MCF 10A (cell line): Measurements from ENCODE around the gene NELL1. TPM values are rescaled to one million over a fixed set of nuclear protein-coding genes. Genes with fewer than 3 reads are reported as not detected.

Source experiments
- BruUV-seq: library from RNA; stranded (reverse); fragments of 400-500 nt; replicated peaks from 2 replicates; lab custom pipeline; 2021; lab: Mats Ljungman, UMichigan
- CTCF ChIA-PET: fragments of 300-600 bp; sonication (Branson Sonifier 250); formaldehyde crosslinking; extraction: SDS; loops from one replicate; lab custom pipeline; 2021; ENCODE audit warnings: antibody characterized with exemption, inconsistent platforms; lab: Yijun Ruan, JAX
- POLR2A ChIA-PET: fragments of 300-600, 350-650 bp; sonication (Branson Sonifier 250); formaldehyde crosslinking; extraction: SDS; loops from one replicate; lab custom pipeline; 2020; ENCODE audit warnings: antibody characterized with exemption, inconsistent platforms; lab: Yijun Ruan, JAX
- DNase-seq: peaks from one replicate; pipeline ENCODE4 v3.0.0-alpha.2; 2018; ENCODE audit not compliant: unreplicated experiment
- H3K27ac Mint-ChIP-seq: one replicate; pipeline ENCODE4 v1.8.0; 2022; ENCODE audit warnings: mild to moderate bottlenecking, low read depth, mixed read lengths; ENCODE audit not compliant: unreplicated experiment
- H3K27me3 Mint-ChIP-seq: one replicate; pipeline ENCODE4 v1.8.0; 2022; ENCODE audit warnings: mixed read lengths; ENCODE audit not compliant: insufficient read depth, unreplicated experiment
- H3K36me3 Mint-ChIP-seq: one replicate; pipeline ENCODE4 v1.8.0; 2022; ENCODE audit warnings: mild to moderate bottlenecking, moderate library complexity, mixed read lengths; ENCODE audit not compliant: insufficient read depth, unreplicated experiment
- H3K4me1 Mint-ChIP-seq: one replicate; pipeline ENCODE4 v1.8.0; 2022; ENCODE audit warnings: mixed read lengths; ENCODE audit not compliant: insufficient read depth, unreplicated experiment
- H3K4me3 Mint-ChIP-seq: one replicate; pipeline ENCODE4 v1.8.0; 2022; ENCODE audit warnings: mild to moderate bottlenecking, moderate library complexity, mixed read lengths; ENCODE audit not compliant: unreplicated experiment
- H3K9me3 Mint-ChIP-seq: one replicate; pipeline ENCODE4 v1.8.0; 2022; ENCODE audit warnings: mixed read lengths; ENCODE audit not compliant: unreplicated experiment
- intact Hi-C: fragments of 100-400 bp; cut with micrococcal nuclease; formaldehyde crosslinking; loops from 2 replicates; pipeline ENCODE4 v1.14.1; 2022
- total RNA-seq: library from RNA; stranded (reverse); gene quantifications from 2 replicates; pipeline ENCODE4 v1.2.3, GENCODE V29; 2022
- TF ChIP-seq, protein P1 (sequence below): fragments of 200-600 bp; IDR thresholded peaks from one replicate; pipeline ENCODE4 v1.8.0; 2022; ENCODE audit warnings: antibody characterized with exemption, mild to moderate bottlenecking; ENCODE audit not compliant: unreplicated experiment

NELL1 gene
- total RNA-seq, 1 experiment from 2014 or later: not detected

- Mint-ChIP-seq H3K36me3 (no peaks in the 10 kb centered on the region), H3K27ac (no peak overlapping the region), H3K4me1 (no peaks in the 10 kb centered on the region), H3K9me3 (peaks cover 40% of the 10 kb centered on the region), H3K4me3 (no peak overlapping the region), H3K27me3 (no peaks in the 10 kb centered on the region)
- intact Hi-C loops: no loop called here
- CTCF ChIA-PET: no interaction called here
- DNase-seq: no peak
- POLR2A ChIA-PET: no interaction called here
- BruUV-seq: no TSS peak
- TF ChIP-seq, protein P1, sequence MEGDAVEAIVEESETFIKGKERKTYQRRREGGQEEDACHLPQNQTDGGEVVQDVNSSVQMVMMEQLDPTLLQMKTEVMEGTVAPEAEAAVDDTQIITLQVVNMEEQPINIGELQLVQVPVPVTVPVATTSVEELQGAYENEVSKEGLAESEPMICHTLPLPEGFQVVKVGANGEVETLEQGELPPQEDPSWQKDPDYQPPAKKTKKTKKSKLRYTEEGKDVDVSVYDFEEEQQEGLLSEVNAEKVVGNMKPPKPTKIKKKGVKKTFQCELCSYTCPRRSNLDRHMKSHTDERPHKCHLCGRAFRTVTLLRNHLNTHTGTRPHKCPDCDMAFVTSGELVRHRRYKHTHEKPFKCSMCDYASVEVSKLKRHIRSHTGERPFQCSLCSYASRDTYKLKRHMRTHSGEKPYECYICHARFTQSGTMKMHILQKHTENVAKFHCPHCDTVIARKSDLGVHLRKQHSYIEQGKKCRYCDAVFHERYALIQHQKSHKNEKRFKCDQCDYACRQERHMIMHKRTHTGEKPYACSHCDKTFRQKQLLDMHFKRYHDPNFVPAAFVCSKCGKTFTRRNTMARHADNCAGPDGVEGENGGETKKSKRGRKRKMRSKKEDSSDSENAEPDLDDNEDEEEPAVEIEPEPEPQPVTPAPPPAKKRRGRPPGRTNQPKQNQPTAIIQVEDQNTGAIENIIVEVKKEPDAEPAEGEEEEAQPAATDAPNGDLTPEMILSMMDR: no peak
Observed at GRCh38 chr11:21195995-21196394, 526.6 kb downstream of the NELL1 start.

- Mint-ChIP-seq H3K27ac (no peak overlapping the region), H3K4me3 (no peak overlapping the region), H3K27me3 (no peaks in the 10 kb centered on the region), H3K36me3 (no peaks in the 10 kb centered on the region), H3K9me3 (peaks cover 50% of the 10 kb centered on the region), H3K4me1 (no peaks in the 10 kb centered on the region)
- DNase-seq: no peak
- ChIA-PET POLR2A (no interaction called here), CTCF (interaction anchor here (0.6 to 0.8 kb wide), 2 partner anchors 945 to 1678 kb away, joined by 3 to 4 read pairs; no protein-coding TSS in a partner anchor)
- TF ChIP-seq, protein P1: no peak
- BruUV-seq: no TSS peak
- intact Hi-C loops: no loop called here
Observed at GRCh38 chr11:21198498-21198897, 529.1 kb downstream of the NELL1 start.

DNA sequence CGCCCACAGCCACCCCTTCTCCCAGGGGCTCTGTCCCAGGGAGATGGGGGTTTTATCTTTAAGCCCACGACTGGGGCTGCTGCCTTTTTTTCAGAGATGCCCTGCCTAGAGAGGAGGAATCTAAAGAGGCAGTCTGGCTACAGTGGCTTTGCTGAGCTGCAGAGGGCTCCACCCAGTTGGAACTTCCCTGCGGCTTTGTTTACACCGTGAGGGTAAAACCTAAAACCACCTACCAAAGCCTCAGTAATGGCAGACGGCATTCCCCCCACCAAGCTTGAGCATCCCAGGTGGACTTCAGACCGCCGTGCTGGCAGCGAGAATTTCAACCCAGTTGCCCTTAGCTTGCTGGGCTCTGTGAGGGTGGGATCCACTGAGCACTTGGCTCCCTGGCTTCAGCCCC, 535.8 kb downstream of the NELL1 start:
- Mint-ChIP-seq H3K4me3 (no peak overlapping the region), H3K27ac (no peak overlapping the region), H3K4me1 (no peaks in the 10 kb centered on the region), H3K27me3 (no peaks in the 10 kb centered on the region), H3K36me3 (no peaks in the 10 kb centered on the region), H3K9me3 (peaks cover 36% of the 10 kb centered on the region)
- ChIA-PET POLR2A (no interaction called here), CTCF (no interaction called here)
- no TSS peak for BruUV-seq
- intact Hi-C loops: no loop called here
- DNase-seq: no peak
- TF ChIP-seq, protein P1: no peak

- ChIA-PET CTCF (no interaction called here), POLR2A (no interaction called here)
- Mint-ChIP-seq H3K4me3 (no peak overlapping the region), H3K4me1 (no peaks in the 10 kb centered on the region), H3K27me3 (no peaks in the 10 kb centered on the region), H3K27ac (no peak overlapping the region), H3K36me3 (no peaks in the 10 kb centered on the region), H3K9me3 (peaks cover 33% of the 10 kb centered on the region)
- BruUV-seq: no TSS peak
- intact Hi-C loops: no loop called here
- no peak for DNase-seq
- TF ChIP-seq, protein P1: no peak
Observed at GRCh38 chr11:21225860-21226259, 556.5 kb downstream of the NELL1 start.
